Cardiac septum (tissue), 1 donor: Measurements from ENCODE around the gene DGCR8. TPM values are rescaled to one million over a fixed set of nuclear protein-coding genes. Genes with fewer than 3 reads are reported as not detected.

Experiments used
- DNase-seq: peaks from one replicate; pipeline ENCODE4 v3.0.0-alpha.2; 2020; ENCODE audit warnings: low spot score
- intact Hi-C: fragments of 100-400 bp; cut with DNase I; formaldehyde crosslinking; loops from one replicate; pipeline ENCODE4 v1.14.0; 2022
- total RNA-seq: library from RNA; stranded (reverse); fragmentation: NEBNext Ultra II Directional; extraction: Animal tissue kit (Norgen Biotek cat#: 25700); gene quantifications from one replicate; pipeline ENCODE4 v1.2.1, GENCODE V29; 2021
- donor health status: DM: no; HTN: no; CAD: no.

DGCR8 gene
- total RNA-seq, 1 donor from 2014 or later = 19.1 TPM

GRCh38 chr22:20087319-20088262 lies 7.5 kb downstream of the DGCR8 start:
- intact Hi-C loops = no loop called here
- peak; percentile 39 for DNase-seq

DNA sequence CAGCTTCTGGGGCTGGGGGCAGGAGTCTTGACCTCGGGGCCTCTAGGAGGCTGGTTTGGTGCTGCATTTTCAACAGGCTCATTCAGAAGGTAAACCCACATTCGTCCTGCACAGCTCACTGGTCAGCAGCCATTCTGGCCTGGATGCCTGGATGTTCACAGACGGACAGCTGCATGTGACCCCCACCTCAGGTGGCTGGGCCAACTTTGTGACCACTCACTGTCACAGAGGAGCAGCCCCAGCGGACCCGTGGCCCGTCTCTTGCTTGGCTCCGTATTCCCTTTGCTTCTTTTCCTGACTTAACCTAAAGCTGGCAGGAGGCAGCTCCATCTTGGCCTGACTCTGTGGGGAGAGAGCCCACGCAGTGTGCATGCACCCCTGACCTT lies 8.2 kb downstream of the DGCR8 start:
- DNase-seq = peak; percentile 43
- intact Hi-C loops = no loop called here

- intact Hi-C loops = no loop called here
- DNase-seq = peak; percentile 66
Measured at GRCh38 chr22:20089226-20089976, 9.4 kb downstream of the DGCR8 start.

GRCh38 chr22:20089977-20090729 lies 10.1 kb downstream of the DGCR8 start:
- intact Hi-C loops = no loop called here
- peak; percentile 43 for DNase-seq

DNA sequence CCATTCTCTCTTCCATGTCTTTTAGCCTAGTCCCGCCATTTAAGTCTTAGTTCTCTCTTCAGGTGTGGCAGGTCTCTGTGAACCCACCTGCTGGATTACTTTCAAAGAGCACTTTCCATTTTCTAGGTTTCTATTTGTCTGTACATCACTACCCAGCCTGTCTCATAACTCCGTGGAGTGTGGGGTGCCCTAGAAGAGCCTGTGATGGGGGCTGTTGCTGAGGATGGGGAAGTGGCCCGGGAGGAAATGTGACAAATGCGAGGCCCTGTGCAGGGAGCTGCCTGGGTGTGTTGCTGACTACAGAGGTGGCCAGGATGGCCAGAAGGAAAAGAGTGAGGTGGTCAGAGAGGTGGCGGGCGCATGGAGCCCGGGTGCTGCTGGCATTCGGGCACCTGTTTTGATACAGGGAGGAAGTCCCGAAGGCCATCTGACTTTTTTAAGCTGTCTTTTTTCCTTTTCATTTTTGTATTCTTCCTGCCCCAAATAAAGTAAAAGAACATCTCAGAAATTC lies 10.7 kb downstream of the DGCR8 start:
- intact Hi-C loops = no loop called here
- peak; percentile 27 for DNase-seq

- intact Hi-C loops = no loop called here
- DNase-seq = peak; percentile 66
Measured at GRCh38 chr22:20091690-20092476, 11.8 kb downstream of the DGCR8 start.

DNA sequence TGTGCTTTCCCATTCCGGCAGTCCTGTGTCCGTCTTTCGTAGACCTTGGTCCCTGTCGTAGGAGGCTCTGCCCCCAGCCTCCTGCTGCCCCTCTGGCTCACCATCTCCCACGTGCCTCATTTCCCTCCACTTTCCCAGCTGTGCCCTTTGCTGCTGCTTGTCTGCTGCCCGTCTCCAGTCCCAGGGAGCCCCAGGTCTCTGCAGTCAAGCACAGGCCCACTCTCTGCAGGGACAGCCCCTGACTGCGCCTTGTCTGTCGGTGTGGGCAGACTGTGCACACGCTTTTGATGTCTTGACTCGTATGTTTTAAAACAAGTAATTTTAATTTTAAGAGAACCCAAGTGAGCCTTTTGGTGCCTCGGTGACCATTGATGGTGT lies 12.4 kb downstream of the DGCR8 start:
- intact Hi-C loops = no loop called here

DNA sequence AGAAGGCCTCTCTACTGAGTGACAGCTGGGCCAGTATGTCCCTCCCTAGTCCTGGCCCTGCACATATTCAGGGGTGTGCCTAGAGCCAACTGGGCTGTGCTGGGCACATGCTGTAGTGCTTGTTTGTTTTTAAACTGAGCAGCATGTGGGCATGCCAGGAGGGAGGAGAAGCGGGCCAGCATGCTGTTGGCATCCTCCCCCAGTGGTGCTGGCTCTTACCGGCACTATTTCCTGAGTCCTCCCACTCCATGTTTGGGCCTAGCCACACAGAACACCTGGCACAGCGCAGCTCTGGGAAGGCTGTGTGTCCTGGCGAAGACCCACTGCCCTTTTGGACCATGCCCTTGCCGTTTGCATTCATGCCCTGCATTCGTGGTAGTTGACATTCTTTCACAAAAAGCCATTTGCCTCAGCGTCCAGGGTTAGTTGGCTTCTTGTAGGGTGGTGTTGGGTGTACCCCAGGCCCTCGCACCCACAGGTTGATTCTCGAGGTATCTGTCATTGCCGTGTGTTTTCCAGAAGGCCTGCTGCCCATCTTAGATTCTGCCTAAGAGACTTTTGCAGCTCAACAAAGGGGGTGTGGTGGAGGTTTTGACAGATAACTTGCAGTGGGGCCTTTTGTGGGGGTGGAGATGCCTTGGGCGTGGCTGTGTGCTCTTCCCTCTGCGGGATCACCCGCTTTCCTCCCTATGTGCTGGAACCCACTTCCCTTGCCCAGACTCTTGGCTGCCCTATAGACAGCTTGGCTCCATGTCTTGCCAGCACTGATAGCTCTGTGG lies 13.6 kb downstream of the DGCR8 start:
- intact Hi-C loops = no loop called here
- DNase-seq = peak; percentile 89

More for the DNA sequence above, 12.4 kb downstream of the DGCR8 start:
- DNase-seq = peak; percentile 46

- DNase-seq = peak; percentile 44
- intact Hi-C loops = no loop called here
Measured at GRCh38 chr22:20094197-20094807, 14.3 kb downstream of the DGCR8 start.

DNA sequence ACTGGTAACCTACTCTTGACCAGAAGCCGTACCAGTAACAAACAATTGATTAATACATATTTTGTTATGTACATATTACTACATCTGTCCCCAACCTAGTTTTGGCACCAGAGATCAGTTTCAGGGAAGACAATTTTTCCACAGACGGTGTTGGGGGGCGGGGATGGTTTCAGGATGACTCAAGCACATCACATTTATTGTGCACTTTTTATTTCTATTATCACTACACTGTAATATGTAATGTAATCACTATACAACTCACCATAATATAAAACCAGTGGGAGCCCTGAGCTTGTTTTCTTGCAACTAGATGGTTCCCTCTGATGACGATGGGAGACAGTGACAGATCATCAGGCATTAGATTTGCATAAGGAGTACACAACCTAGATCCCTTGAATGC lies 15.5 kb downstream of the DGCR8 start:
- DNase-seq = no peak
- intact Hi-C loops = no loop called here

DNA sequence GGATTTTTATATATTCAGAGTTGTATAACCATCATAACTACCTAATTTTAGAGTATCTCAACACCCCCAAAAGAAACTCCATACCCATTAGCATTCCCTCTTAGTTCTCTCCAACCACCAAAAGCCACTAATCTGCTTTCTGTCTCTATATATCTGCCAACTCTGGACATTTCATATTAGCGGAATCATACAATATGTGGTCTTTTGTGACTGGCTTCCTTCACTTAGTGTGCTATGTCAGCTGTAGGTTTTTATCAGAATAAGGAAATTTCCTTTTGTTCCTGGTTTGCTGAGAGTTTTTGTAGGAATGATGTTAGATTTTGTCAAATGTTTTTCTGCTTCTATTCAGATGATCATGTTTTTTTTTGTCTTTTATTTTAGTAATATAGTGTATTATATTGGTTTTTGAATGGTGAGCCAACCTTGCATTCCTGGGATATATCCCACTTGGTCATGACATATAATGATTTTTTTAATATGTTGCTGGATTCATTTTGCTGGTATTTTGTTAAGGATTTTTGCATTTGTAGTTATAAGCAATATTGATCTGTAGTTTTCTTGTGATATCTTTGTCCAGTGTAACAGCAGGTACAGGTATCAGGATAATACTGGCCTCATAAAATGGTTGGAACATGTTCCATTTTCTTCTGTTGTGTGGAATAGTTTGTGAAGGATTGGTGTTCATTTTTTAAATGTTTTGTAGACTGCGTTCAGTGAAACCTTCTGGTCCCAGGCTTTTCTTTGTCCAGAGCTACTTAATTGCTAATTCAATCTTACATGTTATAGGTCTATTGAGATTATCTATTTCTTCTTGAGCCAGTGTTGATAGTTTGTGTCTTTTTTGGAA lies 16.8 kb downstream of the DGCR8 start:
- intact Hi-C loops = no loop called here
- DNase-seq = no peak

DNA sequence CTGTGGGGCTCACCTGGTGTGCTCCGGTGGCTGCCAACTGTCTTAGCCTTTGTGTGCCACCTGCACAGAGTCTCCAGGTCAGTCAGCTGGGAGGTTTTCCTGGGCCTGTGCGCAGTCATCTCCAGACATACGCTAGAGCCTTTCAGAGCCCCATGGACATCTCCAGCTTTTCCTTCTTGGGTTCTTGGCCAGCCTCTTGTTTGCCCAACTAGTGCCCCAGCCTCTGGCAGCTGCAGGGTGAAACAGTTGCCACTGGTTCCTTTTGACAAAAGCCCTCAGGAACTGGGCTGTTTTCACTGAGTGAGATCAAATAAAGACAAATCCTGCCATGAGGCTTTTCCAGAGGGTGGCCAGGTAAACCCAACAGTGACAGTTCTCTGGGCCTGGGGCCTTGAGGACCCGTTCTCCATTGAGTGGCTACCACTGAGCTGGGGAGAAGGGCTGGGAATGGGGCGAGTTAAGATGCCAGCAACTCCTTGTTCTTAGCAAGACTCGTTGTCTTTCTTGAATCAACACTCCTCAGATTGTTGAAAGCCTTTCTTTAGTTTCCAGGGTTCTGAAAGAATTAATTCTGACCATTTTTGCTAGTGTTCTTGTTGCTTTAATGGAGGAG lies 19.2 kb downstream of the DGCR8 start:
- intact Hi-C loops = no loop called here
- no peak for DNase-seq

DNA sequence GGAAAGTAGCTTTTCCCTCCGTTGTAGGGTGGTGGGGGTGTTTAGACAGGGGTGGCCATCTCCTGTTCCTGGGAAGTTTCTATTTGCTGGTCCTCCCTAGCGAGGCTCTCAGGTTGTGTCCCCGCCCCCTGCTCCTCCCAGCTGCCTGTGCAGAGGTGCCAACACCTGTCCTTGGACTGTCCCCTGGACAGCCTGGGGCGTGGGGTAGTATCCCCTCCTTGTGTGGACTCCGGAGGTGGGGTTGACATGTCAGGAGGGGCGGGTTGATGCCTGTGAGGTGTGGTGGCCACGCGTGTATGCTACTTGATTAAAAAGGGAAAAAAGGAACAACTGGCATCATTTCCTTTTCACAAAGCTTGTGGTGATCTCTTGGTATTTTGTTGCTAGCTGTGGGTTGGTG lies 21.6 kb downstream of the DGCR8 start:
- intact Hi-C loops = no loop called here

DNA sequence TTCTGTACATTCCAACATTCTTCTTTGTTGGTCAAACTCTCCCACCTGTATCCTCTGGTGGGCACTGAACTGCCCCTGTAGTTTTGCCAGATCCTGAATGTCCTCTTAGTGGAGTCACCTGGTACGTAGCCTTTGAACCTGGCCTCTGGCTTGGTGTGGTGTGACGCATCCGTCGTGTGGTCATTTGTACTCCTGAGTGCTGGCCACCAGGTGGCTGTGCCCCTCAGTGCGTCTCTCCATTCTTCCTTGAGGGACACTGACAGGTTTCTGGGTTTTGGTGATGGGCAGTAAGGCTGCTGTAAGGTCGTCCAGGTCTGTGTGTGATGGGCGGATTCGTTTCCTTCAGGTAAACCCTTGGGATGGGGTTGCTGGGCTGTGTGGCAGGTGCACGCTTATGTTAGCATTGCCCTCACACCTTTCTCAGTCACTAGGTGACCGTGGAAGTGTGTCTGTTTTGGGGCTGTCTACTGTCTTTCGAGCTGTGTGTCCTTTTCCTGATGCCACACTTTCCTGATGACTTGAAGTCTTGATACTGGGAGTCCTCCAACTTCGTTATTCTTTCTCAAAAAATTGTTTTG lies 22.3 kb downstream of the DGCR8 start:
- intact Hi-C loops = no loop called here
- no peak for DNase-seq

More for the DNA sequence above, 21.6 kb downstream of the DGCR8 start:
- no peak for DNase-seq

DNA sequence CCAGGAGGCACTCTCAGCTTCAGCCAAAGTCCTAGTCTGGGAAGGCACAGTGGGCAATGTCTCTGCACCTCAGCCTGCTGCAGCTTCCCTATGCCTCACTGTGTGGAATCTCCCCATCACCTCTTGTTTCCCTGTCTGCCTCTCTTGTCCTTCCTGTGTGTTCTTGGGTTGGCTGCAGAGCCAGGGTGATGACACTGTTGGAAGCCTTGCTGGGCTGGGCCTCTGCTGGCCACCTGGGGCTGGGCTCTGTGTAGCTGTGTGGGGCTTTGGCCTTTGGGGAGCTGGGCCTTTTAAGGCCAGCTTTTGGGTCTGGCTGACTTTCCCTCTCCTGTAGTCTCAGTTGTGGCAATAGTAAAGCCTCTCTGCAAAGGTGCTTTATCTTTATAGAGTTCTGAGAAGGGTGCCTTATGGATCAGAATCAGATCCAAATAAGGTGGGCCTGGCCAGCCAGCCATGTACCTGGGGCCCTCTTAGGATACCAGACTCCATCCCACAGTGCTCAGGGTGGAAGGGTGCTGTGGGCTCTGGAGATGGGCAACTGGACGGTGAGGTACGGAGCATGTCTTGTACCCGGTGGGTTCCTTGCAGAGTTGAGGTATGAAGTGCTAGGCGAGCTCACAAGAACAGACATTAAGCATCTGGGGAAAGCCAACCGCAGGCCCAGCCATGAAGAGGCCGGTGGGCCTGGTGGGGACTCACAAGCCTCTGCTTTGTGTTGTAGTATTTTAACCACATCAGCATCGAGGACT lies 25.6 kb downstream of the DGCR8 start:
- intact Hi-C loops = no loop called here
- no peak for DNase-seq
